Dendritic cell treated with granulocyte-macrophage colony-stimulating factor and Interleukin-4, amounts not matched to agents 40 ng/mL and 50 ng/mL, for 4 days (primary cell): Measurements from ENCODE around the gene TP73.

ENCODE experiments used
- H3K27ac Mint-ChIP-seq: one replicate; pipeline ENCODE4 v1.8.0; 2022; ENCODE audit warnings: mild to moderate bottlenecking, mixed read lengths
- H3K27me3 Mint-ChIP-seq: one replicate; pipeline ENCODE4 v1.8.0; 2022; ENCODE audit warnings: mild to moderate bottlenecking, mixed read lengths
- H3K36me3 Mint-ChIP-seq: one replicate; pipeline ENCODE4 v1.8.0; 2022; ENCODE audit warnings: low read depth, mixed read lengths
- H3K4me1 Mint-ChIP-seq: one replicate; pipeline ENCODE4 v1.8.0; 2022; ENCODE audit warnings: low read depth, mixed read lengths
- H3K4me3 Mint-ChIP-seq: one replicate; pipeline ENCODE4 v1.8.0; 2022; ENCODE audit warnings: mild to moderate bottlenecking, moderate library complexity, mixed read lengths
- H3K9me3 Mint-ChIP-seq: one replicate; pipeline ENCODE4 v1.8.0; 2022; ENCODE audit warnings: mixed read lengths
- intact Hi-C: fragments of 100-400 bp; cut with micrococcal nuclease; formaldehyde crosslinking; loops from one replicate; pipeline ENCODE4 v1.15.0; 2022

Gene TP73

DNA sequence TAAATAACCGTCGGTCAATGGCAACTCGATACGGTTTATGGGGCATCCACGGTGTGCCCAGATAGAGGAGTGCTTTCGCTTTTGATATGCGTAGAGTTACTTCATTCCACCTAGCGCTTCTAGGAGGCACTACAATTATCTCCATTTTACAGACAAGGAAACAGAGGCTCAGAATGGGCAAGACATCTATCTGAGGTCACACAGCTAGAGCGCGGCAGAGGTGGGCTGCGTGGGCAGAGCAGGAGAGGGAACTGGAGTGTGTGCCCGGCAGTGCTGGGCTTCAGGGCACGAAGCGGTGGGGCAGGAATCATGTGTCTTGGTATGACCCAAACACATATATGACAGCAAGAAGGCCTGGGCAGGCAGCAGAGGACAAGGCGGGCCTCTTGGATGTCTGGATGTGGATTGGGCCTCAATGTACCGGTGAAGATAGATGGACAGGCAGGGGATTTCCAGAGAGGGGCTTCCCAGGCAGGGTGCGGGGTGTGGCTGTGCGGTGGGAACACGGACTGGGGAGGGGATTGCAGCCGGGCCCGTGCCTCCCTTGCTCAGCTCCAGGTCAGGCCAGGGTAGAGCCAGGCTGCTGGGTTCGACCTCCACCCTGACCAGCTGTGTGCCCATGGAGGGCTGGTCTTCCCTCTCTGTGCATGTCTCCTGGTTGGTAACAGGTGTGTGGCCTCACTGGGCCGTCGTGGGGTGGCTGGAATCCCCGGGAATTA is 21.2 kb downstream of the TP73 start:
- intact Hi-C loops = no loop called here
- peaks cover 18% of the 10 kb centered on the region for H3K27me3 Mint-ChIP-seq
- H3K4me3 Mint-ChIP-seq = no peak overlapping the region
- H3K9me3 Mint-ChIP-seq = no peaks in the 10 kb centered on the region
- no peak overlapping the region for H3K27ac Mint-ChIP-seq
- H3K4me1 Mint-ChIP-seq = peaks cover 59% of the 10 kb centered on the region
- H3K36me3 Mint-ChIP-seq = no peaks in the 10 kb centered on the region

DNA sequence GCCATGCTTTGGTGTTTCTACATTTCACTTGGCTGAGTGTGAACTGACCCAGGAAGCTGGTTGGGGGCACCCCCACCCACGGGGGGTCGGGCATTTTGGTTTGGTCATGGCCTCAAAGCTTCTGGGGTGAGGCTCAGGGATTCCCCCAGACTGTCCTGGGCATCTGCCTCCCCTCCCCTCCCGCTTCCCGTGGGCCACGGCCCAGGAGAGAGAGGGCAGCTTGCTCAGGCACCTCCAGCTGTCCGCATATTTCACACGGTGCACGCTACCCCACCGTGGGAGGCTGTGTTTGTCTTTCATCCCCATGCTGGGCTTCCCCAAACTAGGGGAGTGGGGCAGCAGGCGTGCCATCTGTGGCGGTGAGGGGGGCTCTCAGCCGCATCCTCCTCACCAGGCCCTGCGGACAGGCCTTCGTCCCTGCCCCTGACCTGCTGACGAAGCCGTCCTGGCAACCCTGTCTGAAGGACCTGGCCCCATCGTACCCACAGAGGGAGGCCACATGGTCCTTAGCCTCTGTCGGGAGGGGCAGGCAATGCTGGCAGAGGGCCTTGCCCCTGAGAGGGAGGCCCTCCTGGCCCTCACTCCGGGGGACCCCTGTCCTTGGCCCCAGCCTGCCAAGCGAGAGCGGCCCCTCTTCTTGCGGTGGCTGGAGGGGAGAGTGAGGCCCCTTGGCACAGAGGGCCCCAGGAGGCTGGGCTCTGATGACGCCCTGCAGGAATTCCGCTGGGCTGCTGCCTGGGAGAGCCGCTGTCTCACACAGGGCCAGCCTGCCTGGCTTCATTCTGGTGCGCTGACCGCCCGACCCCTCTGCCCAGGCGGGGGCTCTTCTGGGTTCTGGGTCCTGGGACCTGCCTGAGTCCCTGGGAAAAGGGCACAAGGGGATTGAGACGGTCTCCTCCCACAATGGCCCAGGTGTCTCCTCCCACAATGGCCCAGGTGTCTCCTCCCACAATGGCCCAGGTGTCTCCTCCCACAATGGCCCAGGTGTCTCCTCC is 22.1 kb downstream of the TP73 start:
- H3K9me3 Mint-ChIP-seq = no peaks in the 10 kb centered on the region
- peaks cover 64% of the 10 kb centered on the region for H3K4me1 Mint-ChIP-seq
- intact Hi-C loops = no loop called here
- no peak overlapping the region for H3K27ac Mint-ChIP-seq
- no peaks in the 10 kb centered on the region for H3K36me3 Mint-ChIP-seq
- H3K27me3 Mint-ChIP-seq = peaks cover 19% of the 10 kb centered on the region
- no peak overlapping the region for H3K4me3 Mint-ChIP-seq

DNA sequence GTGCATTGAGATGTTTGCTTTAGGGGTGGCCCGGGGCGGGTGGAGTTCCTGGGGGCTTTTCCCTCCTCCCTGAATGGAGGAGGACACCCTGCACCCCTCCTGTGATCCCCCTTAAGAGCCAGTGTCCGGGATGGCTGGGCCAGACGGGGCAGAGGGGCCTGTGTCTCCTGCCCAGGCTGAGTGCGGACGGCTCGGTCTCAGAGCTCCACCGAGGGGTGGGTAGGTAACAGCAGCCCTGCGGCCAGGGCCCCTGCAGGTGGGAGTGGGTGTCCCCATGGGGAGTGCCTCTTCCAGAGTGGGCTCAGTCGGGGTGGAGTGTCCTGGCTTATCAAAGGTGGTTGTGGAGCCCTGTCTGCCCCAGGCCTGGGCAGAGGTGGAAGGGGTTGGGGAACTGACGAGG is 23.1 kb downstream of the TP73 start:
- peaks cover 60% of the 10 kb centered on the region for H3K4me1 Mint-ChIP-seq
- H3K27me3 Mint-ChIP-seq = peaks cover 21% of the 10 kb centered on the region
- H3K4me3 Mint-ChIP-seq = no peak overlapping the region
- no peaks in the 10 kb centered on the region for H3K9me3 Mint-ChIP-seq
- intact Hi-C loops = no loop called here
- no peaks in the 10 kb centered on the region for H3K36me3 Mint-ChIP-seq
- peak overlapping the region; percentile 8 for H3K27ac Mint-ChIP-seq

DNA sequence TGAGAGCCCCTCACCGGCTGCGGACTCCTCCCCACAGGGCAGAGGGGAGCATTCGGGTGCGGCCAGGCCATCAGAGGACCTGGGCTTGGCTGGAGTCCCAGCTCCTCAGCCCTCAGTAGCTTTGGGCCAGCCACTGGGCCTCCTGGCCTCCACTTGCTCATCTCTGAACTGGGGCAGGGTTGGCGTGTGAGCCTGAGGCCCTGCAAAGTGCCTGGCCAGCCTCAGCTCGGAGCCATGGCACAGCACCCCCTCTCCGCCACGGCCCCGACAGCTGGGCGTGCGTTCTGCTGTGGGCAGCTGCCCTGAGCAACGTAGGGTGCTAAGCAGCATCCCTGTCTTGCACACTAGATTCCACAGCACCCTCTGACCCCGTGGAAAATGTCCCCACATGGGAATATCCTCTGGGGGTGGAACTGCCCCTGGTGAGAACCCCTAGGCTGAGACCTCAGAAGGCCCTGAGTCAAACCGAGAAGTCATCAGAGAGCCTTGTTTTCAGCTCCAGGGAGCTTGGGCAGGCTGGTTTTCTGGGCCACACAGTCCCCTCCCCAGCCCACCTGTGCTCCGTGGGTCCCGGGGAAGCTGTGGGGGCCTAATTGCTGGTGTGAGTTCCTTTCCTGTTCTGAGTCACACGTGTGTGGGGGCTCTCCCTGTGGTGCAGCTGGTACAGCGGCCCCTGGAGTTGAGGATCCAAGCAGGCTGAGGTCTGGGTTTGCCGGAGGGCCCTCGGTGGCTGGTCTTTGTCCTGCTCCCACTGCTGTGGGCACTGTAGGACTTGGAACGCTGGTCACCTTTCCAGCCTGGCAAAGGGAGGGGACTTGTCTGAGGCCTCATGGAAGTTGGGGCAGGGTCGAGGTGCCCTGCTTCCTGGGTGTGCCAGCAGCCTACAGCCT is 24.5 kb downstream of the TP73 start:
- Mint-ChIP-seq H3K27me3 (peaks cover 14% of the 10 kb centered on the region), H3K27ac (no peak overlapping the region), H3K4me3 (no peak overlapping the region), H3K9me3 (no peaks in the 10 kb centered on the region), H3K36me3 (no peaks in the 10 kb centered on the region), H3K4me1 (peaks cover 56% of the 10 kb centered on the region)
- intact Hi-C loops = no loop called here

DNA sequence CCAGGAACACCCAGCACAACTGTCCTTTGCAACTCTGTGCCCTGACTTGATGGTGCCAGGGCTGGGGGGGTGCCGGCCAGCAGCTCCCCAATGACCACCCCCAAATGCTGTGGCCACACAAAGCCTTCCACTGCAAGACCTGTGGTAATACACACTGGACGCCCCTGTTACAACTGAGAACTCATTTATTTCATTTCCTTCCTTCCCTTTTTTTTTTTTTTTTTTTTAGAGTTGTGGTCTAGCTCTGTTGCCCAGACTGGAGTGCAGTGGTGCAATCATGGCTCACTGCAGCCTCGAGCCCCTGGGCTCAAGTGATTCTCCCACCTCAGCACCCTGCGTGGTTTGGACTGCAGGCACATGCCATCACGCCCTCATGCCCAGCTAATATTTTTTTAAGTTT is 25.2 kb downstream of the TP73 start:
- intact Hi-C loops = no loop called here
- Mint-ChIP-seq H3K27ac (no peak overlapping the region), H3K4me3 (no peak overlapping the region), H3K27me3 (peaks cover 11% of the 10 kb centered on the region), H3K4me1 (peaks cover 51% of the 10 kb centered on the region), H3K36me3 (no peaks in the 10 kb centered on the region), H3K9me3 (no peaks in the 10 kb centered on the region)

DNA sequence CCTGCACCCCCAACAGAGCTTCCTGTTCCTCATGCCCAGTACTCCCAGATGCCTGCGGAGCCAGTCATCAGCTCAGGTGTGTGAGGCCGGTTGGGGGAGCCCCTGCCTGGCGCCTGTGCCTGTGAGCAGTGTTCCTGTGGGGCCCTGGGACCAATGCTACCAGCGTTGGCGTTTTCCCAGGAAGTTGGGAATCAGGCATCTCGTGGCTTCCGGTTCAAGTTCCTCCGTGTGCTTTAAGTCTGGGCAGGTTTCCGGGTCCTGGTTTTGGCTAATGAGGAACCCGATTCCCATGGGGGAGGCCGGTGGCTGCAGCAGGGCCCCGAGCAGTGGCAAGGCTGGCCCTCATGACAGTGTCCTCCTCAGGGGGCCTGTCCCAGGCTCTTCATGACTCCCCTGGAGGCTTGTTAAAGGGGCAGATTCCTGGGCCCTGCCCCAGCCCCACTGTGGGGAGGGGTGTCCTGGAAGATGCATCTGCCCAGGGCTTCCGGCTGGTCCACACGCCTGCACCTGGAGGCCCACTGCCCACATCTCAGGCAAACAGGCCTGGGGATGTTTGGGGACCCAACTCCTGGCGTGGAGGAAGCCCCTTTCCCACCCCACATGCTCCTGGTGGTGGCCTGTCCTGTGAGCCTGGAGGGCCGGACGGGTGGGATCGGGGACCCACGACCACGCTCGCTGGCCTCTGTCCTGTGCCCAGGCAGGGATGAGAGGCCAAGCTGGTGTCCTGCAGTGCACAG is 26.2 kb downstream of the TP73 start:
- Mint-ChIP-seq H3K4me3 (no peak overlapping the region), H3K27ac (no peak overlapping the region), H3K4me1 (peaks cover 45% of the 10 kb centered on the region), H3K27me3 (peaks cover 11% of the 10 kb centered on the region), H3K9me3 (no peaks in the 10 kb centered on the region), H3K36me3 (no peaks in the 10 kb centered on the region)
- intact Hi-C loops = no loop called here

DNA sequence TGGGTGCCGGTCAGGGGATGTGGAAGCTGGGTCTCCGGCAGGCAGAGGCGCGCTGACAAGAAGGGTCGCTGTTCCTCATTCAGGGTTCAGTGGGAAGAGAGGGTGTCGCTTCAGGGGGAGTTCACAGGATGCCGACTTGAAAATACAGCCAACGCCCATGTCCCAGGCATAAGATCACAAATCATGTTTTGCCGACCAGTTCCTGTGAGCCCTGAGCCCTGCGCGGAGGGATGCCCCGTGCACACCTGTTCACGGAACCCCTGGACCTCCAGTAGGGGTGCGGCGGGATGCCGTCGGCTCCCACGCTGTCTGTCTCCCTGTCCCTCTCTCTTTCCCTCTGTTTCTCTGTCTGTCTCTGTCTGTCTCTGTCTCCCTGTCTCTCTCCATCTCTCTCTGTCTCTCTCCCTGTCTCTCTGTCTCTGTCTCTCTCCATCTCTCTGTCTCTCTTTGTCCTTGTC is 26.8 kb downstream of the TP73 start:
- Mint-ChIP-seq H3K36me3 (no peaks in the 10 kb centered on the region), H3K27me3 (peaks cover 13% of the 10 kb centered on the region), H3K4me3 (no peak overlapping the region), H3K27ac (peak overlapping the region; percentile 5), H3K4me1 (peaks cover 45% of the 10 kb centered on the region), H3K9me3 (no peaks in the 10 kb centered on the region)
- intact Hi-C loops = no loop called here

DNA sequence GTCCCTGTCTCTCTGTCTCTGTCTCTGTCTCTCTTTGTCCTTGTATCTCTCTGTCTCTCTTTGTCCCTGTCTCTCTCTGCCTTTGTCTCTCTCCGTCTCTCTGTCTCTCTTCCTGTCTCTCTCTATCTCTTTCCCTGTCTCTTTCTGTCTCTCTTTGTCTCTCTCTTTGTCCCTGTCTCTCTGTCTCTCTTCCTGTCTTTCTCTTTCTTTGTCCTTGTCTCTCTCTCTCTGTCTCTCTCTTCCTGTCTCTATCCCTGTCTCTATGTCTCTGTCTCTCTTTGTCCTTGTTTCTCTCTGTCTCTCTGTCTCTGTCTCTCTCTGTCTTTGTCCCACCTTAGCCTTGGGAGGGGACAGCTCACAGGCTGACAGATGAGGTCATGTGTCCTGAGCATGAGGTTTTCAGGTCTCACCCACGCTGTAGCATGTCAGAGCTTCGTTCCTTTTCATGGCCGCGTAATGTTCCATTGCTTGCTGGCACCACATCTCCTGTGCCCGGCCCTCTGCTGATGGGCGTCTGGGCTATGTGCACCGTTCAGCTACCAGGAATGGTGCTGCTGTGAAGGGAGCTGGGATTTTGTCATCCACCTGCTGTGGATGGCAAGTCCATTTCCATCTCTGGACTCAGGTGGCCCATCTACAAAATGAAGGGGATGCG is 27.6 kb downstream of the TP73 start:
- Mint-ChIP-seq H3K4me3 (no peak overlapping the region), H3K4me1 (peaks cover 45% of the 10 kb centered on the region), H3K9me3 (no peaks in the 10 kb centered on the region), H3K27me3 (peaks cover 15% of the 10 kb centered on the region), H3K27ac (peak overlapping the region; percentile 5), H3K36me3 (no peaks in the 10 kb centered on the region)
- intact Hi-C loops = no loop called here

DNA sequence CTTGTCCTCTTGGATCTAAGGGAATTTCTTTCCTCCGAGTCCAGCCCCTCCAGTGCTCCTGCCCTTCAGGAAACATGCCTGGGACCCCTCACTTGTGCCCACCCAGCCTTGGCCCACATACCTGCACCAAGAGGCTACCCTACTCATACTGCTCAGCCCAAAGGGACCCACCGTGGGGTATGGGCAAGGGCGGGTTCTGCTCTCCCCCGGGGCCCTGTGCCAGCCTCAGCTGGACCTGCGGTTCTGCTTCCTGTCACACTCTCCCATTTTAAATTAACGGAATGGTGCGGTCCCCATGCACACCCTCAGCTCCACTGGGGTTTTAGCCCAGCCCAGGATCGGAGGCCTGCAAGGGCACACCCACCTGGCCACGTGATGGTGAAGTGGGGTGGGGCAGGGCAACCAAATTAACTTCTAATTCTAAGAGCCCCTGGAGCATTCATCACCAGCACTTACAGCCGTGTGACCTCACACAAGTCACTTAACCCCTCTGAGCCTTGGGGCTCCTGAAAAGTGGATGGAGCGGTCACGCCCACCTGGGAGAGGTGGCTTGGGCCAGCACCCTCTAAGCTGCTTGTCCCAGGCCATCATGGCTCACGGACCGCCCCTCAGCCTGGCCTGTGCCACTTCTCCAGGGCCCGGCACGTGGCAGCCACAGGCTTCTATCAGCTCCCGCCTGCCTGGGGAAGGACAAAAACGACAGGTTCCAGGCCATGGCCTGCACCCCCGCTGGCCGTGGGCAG is 28.3 kb downstream of the TP73 start:
- no peak overlapping the region for H3K27ac Mint-ChIP-seq
- H3K27me3 Mint-ChIP-seq = peaks cover 15% of the 10 kb centered on the region
- intact Hi-C loops = no loop called here
- no peaks in the 10 kb centered on the region for H3K36me3 Mint-ChIP-seq
- H3K4me3 Mint-ChIP-seq = no peak overlapping the region
- H3K9me3 Mint-ChIP-seq = no peaks in the 10 kb centered on the region
- peaks cover 42% of the 10 kb centered on the region for H3K4me1 Mint-ChIP-seq

DNA sequence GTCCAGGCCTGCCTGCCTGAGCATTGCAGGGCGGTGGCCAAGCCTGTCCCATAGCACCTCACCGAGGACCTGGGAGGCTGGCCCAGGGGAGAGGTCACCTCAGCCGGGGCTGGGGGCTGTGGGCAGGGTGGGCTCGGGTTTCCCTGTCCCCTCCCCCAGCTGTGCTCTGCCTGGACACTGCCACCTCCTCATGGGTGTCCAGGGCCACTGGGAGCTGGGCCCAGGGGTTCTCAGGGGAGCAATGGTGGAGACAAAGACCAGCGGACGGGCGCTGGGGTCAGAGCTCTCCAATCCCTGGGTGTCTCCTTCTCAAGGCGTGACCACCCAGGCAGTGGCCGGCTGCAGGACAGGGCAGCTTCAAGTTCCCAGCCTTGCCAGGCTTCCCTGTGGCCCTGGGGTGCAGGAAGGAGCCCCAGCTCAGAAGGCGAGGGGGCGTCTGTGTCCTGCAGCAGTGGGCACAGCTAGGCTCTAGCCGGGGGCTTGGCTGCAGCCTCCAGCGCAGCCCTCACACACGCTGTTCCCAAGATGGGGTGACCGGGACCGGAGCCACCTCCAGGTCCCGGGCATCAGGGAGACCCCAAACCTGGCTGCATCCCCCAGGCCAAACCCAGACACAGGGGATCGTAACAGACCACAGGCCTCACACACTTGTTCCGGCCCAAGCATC is 29.0 kb downstream of the TP73 start:
- intact Hi-C loops = no loop called here
- Mint-ChIP-seq H3K27me3 (peaks cover 15% of the 10 kb centered on the region), H3K36me3 (no peaks in the 10 kb centered on the region), H3K4me3 (no peak overlapping the region), H3K9me3 (no peaks in the 10 kb centered on the region), H3K4me1 (peaks cover 35% of the 10 kb centered on the region), H3K27ac (no peak overlapping the region)

DNA sequence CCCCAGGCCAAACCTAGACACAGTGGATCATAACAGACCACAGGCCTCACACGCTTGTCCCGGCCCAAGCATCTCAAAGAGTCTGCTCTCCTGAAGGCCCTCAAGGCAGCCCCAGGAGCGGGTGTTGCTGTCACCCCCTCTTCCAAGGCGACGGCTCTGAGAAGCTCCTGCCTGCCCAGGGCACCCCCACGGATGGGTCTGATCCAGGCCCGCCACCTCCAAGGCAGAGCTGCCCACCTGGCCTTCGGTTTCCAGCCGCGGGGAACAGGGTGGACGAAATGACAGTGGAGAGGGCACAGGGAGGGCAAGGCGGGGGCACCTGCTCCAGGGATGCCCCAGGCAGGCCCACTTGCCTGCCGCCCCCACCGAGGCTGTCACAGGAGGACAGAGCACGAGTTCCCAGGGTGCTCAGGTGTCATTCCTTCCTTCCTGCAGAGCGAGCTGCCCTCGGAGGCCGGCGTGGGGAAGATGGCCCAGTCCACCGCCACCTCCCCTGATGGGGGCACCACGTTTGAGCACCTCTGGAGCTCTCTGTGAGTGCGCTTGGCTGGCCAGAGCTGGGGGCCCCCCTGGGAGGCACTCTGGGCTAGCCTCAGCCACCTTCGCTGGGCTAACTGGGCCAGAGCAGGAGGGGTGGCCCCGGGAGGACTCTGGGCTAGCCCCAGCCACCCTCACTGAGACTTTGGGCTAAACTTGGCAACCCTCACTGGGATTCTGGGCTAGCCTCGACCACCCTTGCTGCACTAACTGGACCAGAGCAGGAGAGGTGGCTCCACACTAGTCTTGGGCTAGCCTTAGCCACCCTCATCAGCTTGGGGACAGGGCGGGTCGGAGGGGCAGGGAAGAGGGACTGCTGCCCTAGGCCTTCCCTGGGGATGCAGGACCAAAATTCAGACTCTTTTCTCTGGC is 29.8 kb downstream of the TP73 start:
- H3K27ac Mint-ChIP-seq = no peak overlapping the region
- no peaks in the 10 kb centered on the region for H3K9me3 Mint-ChIP-seq
- H3K4me1 Mint-ChIP-seq = peaks cover 27% of the 10 kb centered on the region
- no peak overlapping the region for H3K4me3 Mint-ChIP-seq
- intact Hi-C loops = no loop called here
- H3K27me3 Mint-ChIP-seq = peaks cover 15% of the 10 kb centered on the region
- H3K36me3 Mint-ChIP-seq = no peaks in the 10 kb centered on the region
